ENCODE measurements around the gene GZMM. TPM values are rescaled to one million over a fixed set of nuclear protein-coding genes. Genes with fewer than 3 reads are reported as not detected.
A peak's percentile ranks its signal among the peaks of the same experiment; 100 is the strongest.

GZMM gene
- total and polyA plus RNA-seq, 9 donors, result 0.31 to 1.7 (median 0.52) TPM; not detected in 2

- no peak within 1 kb of the TSS for H3K4me3 ChIP-seq
- no peak within 1 kb of the TSS for H3K27ac ChIP-seq
- TF ChIP-seq EP300 (IDR thresholded peaks at IDR 0.05), result no peak
- no peak for TF ChIP-seq POLR2A (IDR thresholded peaks at IDR 0.05)
- TF ChIP-seq, protein P1, sequence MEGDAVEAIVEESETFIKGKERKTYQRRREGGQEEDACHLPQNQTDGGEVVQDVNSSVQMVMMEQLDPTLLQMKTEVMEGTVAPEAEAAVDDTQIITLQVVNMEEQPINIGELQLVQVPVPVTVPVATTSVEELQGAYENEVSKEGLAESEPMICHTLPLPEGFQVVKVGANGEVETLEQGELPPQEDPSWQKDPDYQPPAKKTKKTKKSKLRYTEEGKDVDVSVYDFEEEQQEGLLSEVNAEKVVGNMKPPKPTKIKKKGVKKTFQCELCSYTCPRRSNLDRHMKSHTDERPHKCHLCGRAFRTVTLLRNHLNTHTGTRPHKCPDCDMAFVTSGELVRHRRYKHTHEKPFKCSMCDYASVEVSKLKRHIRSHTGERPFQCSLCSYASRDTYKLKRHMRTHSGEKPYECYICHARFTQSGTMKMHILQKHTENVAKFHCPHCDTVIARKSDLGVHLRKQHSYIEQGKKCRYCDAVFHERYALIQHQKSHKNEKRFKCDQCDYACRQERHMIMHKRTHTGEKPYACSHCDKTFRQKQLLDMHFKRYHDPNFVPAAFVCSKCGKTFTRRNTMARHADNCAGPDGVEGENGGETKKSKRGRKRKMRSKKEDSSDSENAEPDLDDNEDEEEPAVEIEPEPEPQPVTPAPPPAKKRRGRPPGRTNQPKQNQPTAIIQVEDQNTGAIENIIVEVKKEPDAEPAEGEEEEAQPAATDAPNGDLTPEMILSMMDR (IDR thresholded peaks at IDR 0.05), result no peak
- DNase-seq, result peak in 1 of 5 donors; percentile 22
- no peaks in the 10 kb centered on the region for H3K36me3 ChIP-seq
- WGBS, 3 donors, result 1 to 6% (median 5%) methylated on average over 20 to 33 of the region's 33 CpGs
- peaks cover 3% of the 10 kb centered on the region for H3K27me3 ChIP-seq
- H3K9me3 ChIP-seq, result no peaks in the 10 kb centered on the region
- intact Hi-C loops (cut with DNase I), result no loop called here
- H3K4me1 ChIP-seq (ENCODE audit: insufficient read depth), result peaks cover 2% of the 10 kb centered on the region
Observed at GRCh38 chr19:496112-496665, 47.7 kb upstream of the GZMM start, which contains the start of gene MADCAM1. Gene MADCAM1, plus strand, starts transcription at chr19:496486. Its CDS starts 14 bp downstream, at chr19:496500.

- no peak overlapping the region for H3K4me3 ChIP-seq
- no peaks in the 10 kb centered on the region for H3K9me3 ChIP-seq
- TF ChIP-seq EP300 (IDR thresholded peaks at IDR 0.05) (no peak), POLR2A (IDR thresholded peaks at IDR 0.05) (no peak)
- TF ChIP-seq, protein P1 (IDR thresholded peaks at IDR 0.05), result no peak
- H3K4me1 ChIP-seq (ENCODE audit: insufficient read depth), result peaks cover 2% of the 10 kb centered on the region
- no peak for DNase-seq
- intact Hi-C loops (cut with DNase I), result no loop called here
- H3K27me3 ChIP-seq, result peaks cover 3% of the 10 kb centered on the region
- 5 to 20% (median 10%) methylated on average over 2 to 16 of the region's 18 CpGs for whole genome bisulfite sequencing, 3 donors
- no peak overlapping the region for H3K27ac ChIP-seq
- no peaks in the 10 kb centered on the region for H3K36me3 ChIP-seq
Observed at GRCh38 chr19:496986-497385, 46.9 kb upstream of the GZMM start.

GRCh38 chr19:497491-497868 lies 46.4 kb upstream of the GZMM start:
- Histone ChIP-seq H3K27ac (no peak overlapping the region), H3K4me1 (ENCODE audit: insufficient read depth) (peaks cover 2% of the 10 kb centered on the region), H3K27me3 (peaks cover 3% of the 10 kb centered on the region), H3K9me3 (no peaks in the 10 kb centered on the region), H3K4me3 (no peak overlapping the region), H3K36me3 (no peaks in the 10 kb centered on the region)
- 0 to 1% (median 0%) methylated on average over 11 to 36 of the region's 36 CpGs for WGBS, 3 donors
- TF ChIP-seq, protein P1 (IDR thresholded peaks at IDR 0.05), result no peak
- no peak for TF ChIP-seq EP300 (IDR thresholded peaks at IDR 0.05)
- DNase-seq, result peak in 1 of 5 donors; percentile 21
- intact Hi-C loops (cut with DNase I), result no loop called here

- Histone ChIP-seq H3K4me1 (ENCODE audit: insufficient read depth) (peaks cover 2% of the 10 kb centered on the region), H3K27ac (no peak overlapping the region), H3K4me3 (no peak overlapping the region), H3K36me3 (no peaks in the 10 kb centered on the region), H3K27me3 (peaks cover 3% of the 10 kb centered on the region), H3K9me3 (no peaks in the 10 kb centered on the region)
- peak in 1 of 5 donors; percentile 7 for DNase-seq
- intact Hi-C loops (cut with DNase I), result no loop called here
- TF ChIP-seq, protein P1 (IDR thresholded peaks at IDR 0.05), result no peak
- TF ChIP-seq POLR2A (IDR thresholded peaks at IDR 0.05) (no peak), EP300 (IDR thresholded peaks at IDR 0.05) (no peak)
- 2 to 5% (median 4%) methylated on average over 36 to 50 of the region's 50 CpGs for WGBS, 3 donors
Observed at GRCh38 chr19:497869-498510, 45.9 kb upstream of the GZMM start.
